Putamen (tissue), 1 donor: ENCODE measurements around the gene ZBTB7C.

ENCODE experiments used
- DNase-seq: peaks from one replicate; pipeline ENCODE4 v3.0.0-alpha.2; 2016; ENCODE audit warnings: low spot score

ZBTB7C gene

GRCh38 chr18:48354746-48355260 is 54.4 kb downstream of the ZBTB7C start:
- no peak for DNase-seq

DNA sequence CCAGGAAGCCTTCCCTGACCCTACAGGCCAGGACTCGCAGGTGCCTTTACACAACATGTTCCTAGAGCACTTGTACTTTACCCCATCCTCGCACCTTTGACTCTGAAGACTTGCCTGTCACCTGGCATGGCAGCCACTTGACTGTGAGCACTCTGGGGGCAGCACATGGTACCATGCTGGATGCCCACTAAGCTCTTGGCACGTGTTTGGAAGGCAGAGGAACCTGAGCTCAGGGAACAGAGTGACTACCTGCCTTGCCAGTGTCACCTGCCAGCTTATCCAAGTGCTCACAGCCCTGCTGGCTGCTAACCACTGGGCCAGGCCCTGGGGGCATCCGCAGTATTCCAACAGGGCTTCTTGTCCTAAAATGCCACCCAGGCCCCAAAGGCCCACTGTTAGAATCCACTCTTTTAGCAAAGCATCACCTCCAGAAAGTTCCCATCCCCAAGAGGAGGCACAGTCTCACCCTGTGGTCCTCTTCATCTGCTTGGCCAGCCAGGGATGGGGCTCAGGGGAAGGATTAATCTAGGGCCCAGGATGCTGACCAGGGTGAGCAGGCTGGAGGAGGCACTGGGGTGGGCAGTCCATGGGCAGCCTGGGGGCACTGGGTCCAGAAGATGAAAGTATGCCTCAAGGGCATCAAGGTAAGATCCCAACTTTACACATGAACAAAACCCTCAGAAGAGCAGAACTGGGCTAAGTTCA is 57.0 kb downstream of the ZBTB7C start:
- DNase-seq: no peak

DNA sequence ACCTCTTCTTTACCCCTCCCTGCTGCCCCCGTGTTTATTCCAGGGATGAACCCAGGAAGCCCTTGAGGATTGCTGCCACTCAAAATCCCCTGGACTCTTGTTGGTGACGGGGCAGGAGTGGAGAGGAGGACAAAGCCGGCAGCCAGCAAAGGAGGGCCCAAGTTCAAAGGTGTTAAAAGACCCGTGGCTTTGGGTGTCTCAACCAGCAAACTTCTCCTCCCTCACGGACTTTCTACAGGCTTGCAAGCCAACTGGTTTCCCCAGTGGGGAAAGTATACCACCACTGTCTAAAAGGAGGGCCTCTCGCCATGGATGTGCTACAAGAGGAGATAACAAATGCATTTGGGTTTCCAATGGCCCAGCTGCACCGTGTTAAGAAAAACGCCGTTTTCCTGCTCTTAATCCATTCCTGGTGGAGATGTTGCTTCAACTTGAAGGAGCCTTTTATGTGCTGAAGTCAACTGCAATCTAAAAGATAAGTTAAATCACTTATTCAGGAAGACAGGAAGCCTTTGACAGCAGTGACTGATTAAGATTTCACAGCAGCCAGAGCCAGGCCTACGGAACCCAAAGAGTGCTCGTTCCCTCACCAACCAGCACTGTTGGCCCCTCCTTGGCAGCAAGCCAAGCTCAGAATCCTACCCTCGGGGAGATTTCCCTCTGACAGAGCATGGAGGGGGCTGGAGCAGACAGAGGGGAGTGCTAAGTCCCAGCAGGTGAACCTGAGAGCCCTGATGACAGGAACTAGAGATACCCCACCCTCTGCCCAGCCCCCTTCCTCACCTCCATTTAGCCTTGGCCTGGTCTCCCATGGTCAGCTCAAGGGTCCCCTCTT is 57.8 kb downstream of the ZBTB7C start:
- DNase-seq: no peak

DNA sequence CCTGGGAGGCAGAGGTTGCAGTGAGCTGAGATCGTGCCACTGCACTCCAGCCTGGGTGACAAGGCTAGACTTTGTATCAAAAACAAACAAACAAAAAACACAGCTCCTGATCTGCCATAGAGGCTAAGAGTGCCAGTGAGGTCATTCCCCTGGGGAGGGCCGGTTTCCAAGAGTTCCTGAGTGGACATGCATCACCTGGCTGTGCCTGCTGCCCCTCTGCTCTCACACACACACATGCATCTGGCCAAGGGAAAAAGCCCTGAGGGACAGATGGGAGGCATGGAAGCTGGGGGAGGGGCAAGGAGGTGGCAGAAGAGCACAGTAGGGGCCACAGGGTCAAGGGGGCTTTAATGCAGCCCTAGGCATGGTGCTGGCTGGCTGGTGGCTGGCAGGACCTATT is 60.4 kb downstream of the ZBTB7C start:
- no peak for DNase-seq

- no peak for DNase-seq
Observed at GRCh38 chr18:48347756-48348326, 61.3 kb downstream of the ZBTB7C start.

- DNase-seq: no peak
Observed at GRCh38 chr18:48345596-48345995, 63.6 kb downstream of the ZBTB7C start.

DNA sequence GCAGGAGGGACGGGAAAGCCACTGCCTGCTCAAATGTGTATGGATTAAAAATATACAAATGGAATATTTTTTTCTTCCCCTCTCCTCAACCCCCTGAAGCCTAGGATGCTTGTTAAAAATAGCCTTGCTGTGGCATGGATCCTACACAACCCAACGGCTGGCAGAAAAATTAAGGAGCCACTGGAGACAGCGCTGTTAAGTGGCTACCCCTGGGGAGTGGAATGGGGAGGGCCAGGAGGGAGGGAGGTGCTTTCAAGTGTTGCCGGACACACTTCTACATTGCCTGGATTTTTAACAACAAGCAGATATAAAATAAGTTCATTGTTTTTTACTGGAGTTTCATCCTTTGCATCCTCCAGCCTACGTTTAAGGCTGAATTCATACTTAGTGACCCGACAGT is 66.6 kb downstream of the ZBTB7C start:
- DNase-seq: no peak

- peak; percentile 42 for DNase-seq
Observed at GRCh38 chr18:48342125-48342524, 67.1 kb downstream of the ZBTB7C start.

DNA sequence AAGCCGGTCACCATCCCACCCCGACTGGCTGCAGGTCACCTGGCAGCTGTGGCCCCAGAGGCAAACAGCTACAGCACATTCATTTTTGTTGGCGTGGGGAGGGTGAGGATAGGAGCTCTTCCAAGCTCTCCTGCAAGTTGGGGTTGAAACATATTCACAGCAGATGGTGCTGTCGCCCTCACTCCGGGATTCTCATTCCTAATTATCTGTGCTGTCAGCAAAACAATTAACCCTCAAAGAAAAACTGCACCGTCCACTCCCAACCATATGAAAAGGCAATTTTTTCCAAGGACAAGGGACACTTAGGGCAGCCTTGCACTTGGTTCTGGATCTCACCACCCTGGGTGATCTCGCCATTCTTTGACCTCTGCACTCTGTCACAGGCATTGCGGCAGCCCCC is 68.6 kb downstream of the ZBTB7C start:
- no peak for DNase-seq

- no peak for DNase-seq
Observed at GRCh38 chr18:48339692-48340091, 69.5 kb downstream of the ZBTB7C start.

DNA sequence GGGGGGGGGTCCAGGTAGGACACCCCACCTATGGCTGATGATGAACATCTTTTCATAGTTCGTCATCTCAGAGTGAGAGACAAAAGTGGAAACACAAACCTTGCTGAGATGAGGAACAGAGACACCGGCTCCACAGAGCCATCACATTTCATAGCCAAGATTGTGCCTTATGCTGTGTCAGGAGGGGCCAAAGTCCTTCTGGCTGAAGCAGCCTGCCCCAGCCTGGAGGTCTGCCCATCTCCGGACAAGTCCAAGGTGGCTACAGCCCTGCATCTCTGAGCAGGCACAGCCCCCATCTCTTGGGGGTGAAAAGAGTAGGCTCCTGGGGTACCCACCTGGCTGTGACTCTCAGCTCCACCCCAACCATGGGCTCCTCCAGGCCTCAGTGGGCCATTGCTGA is 70.3 kb downstream of the ZBTB7C start:
- no peak for DNase-seq

GRCh38 chr18:48337053-48337452 is 72.1 kb downstream of the ZBTB7C start:
- no peak for DNase-seq

DNA sequence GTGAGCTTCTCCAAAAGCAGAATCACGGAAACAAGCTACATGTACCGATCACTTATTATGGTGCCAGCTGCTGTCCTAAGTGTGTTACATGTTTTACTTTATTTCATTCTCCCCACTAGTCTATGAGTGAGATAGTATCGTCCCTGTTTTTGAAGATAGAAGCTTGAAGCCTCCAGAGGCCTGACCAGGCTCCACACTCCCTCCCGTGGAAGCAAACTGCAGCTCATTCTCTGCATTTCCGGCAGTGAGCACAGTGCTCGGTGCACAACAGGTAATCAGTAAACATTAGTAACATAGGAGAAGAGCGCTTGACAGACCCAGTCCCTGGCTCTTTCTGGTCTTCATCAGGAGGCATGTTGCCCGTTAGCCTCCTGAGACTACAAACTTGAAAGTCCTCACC is 72.9 kb downstream of the ZBTB7C start:
- DNase-seq: no peak

- no peak for DNase-seq
Observed at GRCh38 chr18:48335829-48336228, 73.4 kb downstream of the ZBTB7C start.

- no peak for DNase-seq
Observed at GRCh38 chr18:48334845-48335244, 74.3 kb downstream of the ZBTB7C start.

GRCh38 chr18:48333563-48333962 is 75.6 kb downstream of the ZBTB7C start:
- no peak for DNase-seq

DNA sequence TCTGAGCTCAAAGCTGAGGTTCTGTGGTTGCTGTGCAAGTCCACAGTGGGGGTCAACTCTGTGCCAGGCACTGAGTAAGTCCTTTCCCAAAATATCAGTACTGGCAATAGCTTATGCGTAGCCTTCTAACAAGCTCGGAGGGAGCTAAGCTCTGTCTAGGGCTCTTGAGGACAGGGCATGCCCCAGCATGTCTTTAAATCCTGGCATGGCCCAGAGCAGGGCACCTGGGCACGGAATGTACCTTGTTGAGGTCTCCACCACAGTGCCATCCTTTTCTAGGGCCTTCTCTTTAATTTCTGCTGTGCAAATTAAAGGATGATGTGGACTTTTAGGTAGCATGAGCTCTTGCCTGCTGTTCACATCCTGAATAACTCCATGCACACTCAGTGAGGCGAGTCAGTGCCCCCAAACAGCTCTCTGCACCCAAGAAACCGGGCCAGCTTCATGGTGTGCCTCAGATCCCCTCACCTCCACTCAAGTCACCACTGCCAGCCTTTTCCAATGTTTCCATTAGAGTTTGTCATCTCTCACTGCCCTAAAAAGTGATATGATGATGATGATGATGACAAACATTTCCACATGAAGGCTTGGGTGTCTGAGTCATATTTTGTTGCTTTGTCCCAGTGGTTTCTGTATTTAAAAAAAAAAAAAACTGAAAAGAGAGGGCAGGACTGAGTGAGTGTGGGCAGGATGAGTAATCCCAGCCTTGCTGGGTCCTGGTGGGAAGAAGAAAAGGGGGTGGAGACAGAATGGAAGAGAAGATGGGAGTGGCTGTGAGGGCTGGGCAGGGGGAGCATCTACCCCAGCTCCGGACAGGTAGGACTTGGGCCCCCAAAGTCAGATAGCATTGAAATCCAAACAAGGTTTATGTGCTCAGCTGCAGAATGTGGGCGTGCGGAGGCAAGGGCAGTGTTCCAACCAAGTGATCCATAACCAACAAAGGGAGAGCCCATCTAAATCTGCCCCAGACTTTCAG is 78.9 kb downstream of the ZBTB7C start:
- no peak for DNase-seq

- DNase-seq: no peak
Observed at GRCh38 chr18:48328473-48329210, 80.5 kb downstream of the ZBTB7C start.

DNA sequence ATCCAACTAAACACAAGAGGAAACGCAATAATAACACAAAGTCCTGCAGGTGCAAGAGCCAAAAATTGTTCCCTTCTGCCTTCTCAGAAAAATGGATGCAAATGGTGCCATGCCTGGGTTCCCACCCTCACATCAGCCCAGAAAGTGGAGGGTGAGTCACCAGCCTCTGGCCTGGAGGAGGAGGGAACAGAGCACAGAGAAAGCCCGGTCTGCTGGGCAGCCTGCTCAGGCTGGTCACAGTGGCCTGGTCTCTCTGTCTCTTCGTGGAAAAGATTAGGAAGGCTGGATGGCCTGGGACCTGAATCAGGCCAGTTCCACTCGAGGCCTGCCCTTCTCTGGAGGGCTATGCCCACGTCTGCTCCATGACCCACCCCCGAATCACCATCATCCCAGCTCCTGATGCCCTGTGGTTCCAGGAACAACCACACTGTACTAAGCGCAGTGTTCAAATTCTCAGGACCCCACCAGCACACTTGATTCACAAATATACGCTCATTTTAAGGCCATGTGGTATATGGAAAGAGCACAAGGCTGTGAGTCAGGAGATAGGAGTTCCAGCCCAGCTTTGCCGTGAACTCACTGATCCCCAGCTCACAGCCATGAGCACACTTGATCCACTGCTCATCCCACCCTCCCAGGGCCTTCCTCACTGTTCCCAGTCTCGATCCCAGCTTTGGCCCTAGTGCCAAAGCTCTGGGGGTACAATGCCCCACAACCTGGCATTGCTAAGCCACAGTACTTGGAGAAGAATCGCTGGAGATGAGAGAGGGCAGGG is 82.1 kb downstream of the ZBTB7C start:
- DNase-seq: no peak

GRCh38 chr18:48325115-48325665 is 84.0 kb downstream of the ZBTB7C start:
- no peak for DNase-seq
